ENCODE results near the gene REEP5. TPM values are rescaled to one million over a fixed set of nuclear protein-coding genes. Genes with fewer than 3 reads are reported as not detected.

Gene REEP5
- total RNA-seq, 1 donor from 2014 or later = 25.8 TPM

GRCh38 chr5:112833971-112834370 is 88.1 kb downstream of the REEP5 start:
- peaks cover 31% of the 10 kb centered on the region for H3K36me3 Mint-ChIP-seq (ENCODE audit: low read depth)
- H3K4me3 Mint-ChIP-seq = no peak overlapping the region
- no peak overlapping the region for H3K27ac Mint-ChIP-seq (ENCODE audit: unreplicated experiment)
- H3K9me3 Mint-ChIP-seq = no peaks in the 10 kb centered on the region
- no peak for DNase-seq (ENCODE audit: low read depth, low spot score)
- H3K4me1 Mint-ChIP-seq = no peaks in the 10 kb centered on the region
- no peaks in the 10 kb centered on the region for H3K27me3 Mint-ChIP-seq (ENCODE audit: low read depth)
- TF ChIP-seq CTCF (conservative IDR thresholded peaks at IDR 0.05) = no peak

GRCh38 chr5:112830378-112830777 is 91.6 kb downstream of the REEP5 start:
- Mint-ChIP-seq H3K27ac (ENCODE audit: unreplicated experiment) (no peak overlapping the region), H3K4me3 (no peak overlapping the region), H3K9me3 (no peaks in the 10 kb centered on the region), H3K4me1 (peaks cover 5% of the 10 kb centered on the region), H3K27me3 (ENCODE audit: low read depth) (no peaks in the 10 kb centered on the region), H3K36me3 (ENCODE audit: low read depth) (peaks cover 12% of the 10 kb centered on the region)
- TF ChIP-seq CTCF (conservative IDR thresholded peaks at IDR 0.05) = no peak
- no peak for DNase-seq (ENCODE audit: low read depth, low spot score)

Other genes with a start within 250 kb of the REEP5 start
- 48.4 and 52.3 TPM in 2 replicates for gene APC, start 184.3 kb downstream of the REEP5 start, total RNA-seq
- gene SRP19, start 60.9 kb downstream of the REEP5 start, total RNA-seq = 53.3 and 53.8 TPM in 2 replicates
- 96.1 and 96.8 TPM in 2 replicates for gene DCP2, start 54.6 kb upstream of the REEP5 start, total RNA-seq

Data from neural crest cell (in vitro differentiated cells).